GM19395 (cell line): ENCODE data around the gene COL26A1.
"Not testable (repeated sequence)": the region's sequence is repeated elsewhere in the genome, so short reads cannot be mapped to it uniquely, and the experiment has no call there.

Experiments
- ATAC-seq: cut with Tn5 transposase; IDR thresholded peaks from one replicate; pipeline ENCODE4 v1.9.1; 2021; ENCODE audit warnings: mild to moderate bottlenecking, moderate library complexity; ENCODE audit not compliant: unreplicated experiment

COL26A1 gene

DNA sequence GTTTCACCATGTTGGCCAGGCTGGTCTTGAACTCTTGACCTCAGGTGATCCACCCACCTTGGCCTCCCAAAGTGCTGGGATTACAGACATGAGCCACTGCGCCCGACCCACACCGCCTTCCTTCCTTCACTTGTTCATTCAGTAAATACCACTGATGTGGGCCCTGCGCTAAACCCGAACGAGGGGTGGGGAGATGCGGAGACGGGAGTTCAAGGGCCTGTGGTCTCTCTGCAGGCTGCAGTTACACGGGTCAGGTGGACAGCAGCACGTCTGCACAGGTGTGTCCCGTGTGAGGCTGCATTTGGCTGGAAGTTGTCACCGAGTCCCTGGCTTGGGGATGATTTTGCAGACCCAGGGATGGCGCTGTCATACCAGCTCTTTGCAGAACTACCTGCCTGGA is 38.1 kb downstream of the COL26A1 start:
- ATAC-seq, result no peak

DNA sequence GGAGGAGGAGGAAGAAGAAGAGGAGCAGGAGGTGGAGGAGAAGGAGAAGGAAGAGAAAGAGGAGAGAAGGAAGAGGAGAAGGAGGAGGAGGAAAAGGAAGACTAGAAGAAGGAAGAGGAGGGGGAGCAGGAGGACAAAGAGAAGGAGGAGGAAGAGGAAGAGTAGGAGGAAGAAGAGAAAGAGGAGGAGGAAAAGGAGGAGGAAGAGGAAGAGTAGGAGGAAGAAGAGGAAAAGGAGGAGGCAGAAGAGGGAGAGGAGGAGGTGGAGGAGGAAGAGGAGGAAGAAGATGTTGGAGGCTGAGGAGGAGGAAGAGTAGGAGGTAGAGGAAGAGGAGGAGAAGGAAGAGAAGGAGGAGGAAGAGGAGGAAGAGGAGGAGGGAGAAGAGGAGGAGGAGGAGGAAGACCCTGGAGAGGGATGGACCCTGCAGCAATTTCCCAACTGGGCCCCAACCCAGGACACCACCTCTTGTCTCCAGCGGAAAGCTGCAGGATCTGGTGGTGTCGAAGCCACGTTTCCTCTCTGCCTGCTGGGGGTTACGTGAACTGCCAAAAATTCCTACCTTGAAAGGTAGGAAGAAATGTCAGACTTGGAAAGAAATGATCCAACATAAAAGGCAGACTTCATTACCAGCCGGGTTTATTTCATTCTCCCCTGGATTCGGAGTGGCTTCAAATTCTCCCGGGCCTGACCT is 38.9 kb downstream of the COL26A1 start:
- no peak for ATAC-seq

DNA sequence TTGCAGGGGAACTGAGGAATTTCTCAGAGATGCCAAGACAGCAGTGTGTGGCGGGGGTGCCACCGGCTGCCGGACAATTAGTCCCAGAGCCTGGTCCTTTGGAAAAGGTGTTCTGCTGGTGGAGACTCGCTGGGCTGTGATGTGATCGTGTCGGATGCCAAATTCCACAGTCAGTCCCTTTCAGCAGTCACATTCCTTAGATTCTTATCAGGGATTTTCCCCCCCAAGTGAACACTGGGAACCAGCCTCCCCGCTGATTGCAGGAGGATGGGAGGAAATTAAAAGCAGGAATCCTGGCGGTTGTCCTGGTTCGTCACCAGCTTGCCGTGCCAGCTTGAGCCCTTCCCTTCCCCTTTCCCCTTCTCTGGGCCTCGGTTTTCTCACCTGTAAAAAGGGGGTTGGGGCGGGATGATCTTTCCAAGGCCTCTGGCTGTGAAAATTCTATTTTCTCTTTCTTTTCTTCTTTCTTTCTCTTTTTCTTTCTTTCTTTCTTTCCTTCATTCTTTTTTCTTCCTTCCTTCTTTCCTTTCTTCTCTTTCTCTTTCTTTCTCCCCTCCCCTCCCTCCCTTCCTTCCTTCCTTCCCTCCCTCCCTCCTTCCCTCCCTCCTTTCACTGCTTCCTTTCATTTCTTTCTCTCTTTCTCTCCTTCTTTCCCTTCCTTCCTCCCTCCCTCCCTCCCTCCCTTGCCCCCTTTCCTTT is 39.6 kb downstream of the COL26A1 start:
- no peak for ATAC-seq

DNA sequence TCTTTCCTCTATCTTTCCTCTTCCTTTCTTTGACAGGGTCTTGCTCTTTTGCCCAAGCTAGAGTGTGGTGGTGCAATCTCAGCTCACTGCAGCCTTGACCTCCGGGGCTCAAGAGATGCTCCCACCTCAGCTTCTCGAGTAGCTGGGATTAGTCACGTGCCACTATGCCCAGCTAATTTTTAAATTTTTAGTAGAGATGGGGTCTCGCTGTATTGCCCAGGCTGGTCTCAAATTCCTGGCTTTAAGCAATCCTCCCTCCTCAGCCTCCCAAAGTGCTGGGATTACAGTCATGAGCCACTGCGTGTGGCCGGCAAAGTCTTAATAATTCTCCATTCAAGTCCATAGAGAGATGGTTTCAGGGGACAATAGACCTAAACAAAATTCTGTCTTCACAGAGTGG is 40.2 kb downstream of the COL26A1 start:
- no peak for ATAC-seq

DNA sequence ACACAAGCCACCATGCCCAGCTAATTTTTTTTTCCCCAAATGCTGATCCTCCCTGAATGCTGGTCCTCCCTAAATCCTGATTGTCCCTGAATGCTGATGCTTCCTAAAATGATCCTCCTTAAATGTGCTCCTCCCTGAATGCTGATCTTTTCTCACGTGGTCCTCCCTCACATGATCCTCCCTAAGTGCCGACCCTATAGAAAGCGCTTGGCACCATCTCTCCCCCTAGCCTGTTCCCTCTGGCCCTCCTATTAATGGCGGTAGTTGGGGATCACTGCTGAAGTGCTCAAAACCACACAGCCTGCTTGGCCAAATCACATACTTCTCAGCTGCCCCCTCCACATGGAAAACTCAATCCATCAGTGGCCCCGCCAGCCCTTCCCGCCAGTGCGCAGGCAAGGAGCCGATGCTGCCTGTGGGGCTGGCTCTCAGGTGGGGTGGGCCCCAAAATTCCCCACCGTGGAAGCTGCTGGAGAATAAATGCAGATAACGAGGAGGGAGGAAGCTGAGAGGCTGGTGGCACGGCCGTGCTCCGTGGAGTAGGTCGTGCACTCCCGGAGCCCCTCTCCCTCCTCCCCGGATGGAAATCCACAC is 42.9 kb downstream of the COL26A1 start:
- ATAC-seq, result no peak

DNA sequence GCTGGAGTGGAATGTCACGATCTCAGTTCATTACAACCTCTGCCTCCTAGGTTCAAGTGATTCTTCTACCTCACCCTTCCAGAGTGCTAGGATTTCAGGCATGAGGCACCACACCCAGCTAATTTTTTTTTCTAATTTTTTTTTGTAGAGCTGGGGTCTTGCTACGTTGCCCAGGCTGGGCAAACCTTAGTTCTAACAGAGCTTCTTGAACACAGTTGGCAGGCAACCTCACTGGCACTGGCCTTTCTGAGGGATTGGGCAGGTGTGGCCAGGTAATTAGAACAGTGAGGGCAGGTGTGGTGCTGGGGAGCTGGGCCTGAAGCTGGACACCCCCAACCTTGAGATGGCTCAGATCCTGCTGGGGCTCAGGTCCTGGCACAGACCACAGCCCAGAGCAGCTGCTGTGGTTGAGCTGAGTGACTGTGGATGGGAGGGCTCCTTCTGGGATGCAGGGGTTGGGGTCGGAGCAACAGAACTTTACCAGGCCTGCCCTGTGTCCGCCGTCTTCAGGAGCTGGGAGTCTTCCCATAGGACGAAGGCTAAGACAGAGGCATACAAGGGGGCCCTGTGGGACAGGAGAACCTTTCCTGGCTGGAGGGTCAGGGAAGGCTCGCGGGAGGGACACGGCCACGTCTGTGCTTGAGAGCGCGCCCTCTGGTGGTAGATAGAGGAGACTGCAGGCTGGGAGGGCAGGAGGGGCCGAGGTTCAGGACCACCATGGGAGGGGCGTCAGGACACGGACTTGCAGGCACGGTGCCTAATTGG is 48.2 kb downstream of the COL26A1 start:
- no peak for ATAC-seq

DNA sequence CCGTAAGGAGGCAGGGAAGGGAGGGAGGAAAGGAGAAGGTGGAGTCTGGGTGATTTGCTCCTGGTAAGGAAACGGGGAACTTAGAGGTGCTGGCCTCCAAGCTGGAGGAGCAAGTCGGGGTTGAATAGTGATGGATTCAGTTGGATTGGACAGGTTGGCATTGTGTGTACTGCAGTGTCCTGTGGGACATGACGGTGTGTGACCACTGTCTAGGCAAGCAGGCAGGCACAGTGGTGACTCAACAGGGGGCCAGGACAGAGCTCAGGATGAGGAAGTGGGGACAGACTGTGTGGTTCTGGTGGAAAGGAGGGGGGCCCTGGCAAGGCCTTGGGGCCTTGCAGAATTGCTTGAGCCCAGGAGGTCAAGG is 48.8 kb downstream of the COL26A1 start:
- no peak for ATAC-seq

DNA sequence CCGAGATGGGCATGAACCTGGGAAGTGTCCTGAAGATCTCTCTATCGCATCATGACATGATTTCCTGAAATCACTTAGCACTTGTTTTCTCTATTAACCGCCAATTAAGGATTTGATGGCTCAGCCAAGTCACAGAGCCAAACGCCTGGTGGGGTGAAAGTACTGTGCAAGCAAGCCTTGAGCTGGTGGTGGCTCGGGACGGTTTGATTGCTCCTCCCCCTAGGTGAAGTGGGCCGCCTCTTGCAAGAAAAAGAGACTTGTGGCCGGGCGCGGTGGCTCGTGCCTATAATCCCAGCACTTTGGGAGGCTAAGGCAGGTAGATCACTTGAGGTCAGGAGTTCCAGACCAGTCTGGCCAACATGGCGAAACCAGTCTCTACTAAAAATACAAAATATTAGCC is 50.3 kb downstream of the COL26A1 start:
- no peak for ATAC-seq

DNA sequence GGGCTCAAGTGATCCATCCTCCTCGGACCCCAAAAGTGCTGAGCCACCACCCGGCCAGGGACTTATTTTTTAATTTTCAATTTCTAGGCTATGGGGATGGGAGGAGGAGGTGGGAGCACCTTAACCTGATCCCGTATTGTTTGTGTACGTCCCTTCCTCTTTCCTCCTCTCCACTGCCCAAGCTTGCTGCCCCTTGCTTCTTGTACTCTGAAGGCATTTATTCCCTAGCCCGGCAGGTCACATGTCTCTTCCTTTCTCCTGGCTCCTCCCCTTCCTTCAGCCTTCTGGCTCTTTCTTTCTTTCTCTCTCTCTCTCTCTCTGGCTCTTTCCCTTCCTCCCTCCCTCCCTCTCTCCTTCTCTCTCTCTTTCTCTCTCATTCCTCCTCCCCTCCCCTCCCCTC is 56.0 kb downstream of the COL26A1 start:
- ATAC-seq, result no peak

DNA sequence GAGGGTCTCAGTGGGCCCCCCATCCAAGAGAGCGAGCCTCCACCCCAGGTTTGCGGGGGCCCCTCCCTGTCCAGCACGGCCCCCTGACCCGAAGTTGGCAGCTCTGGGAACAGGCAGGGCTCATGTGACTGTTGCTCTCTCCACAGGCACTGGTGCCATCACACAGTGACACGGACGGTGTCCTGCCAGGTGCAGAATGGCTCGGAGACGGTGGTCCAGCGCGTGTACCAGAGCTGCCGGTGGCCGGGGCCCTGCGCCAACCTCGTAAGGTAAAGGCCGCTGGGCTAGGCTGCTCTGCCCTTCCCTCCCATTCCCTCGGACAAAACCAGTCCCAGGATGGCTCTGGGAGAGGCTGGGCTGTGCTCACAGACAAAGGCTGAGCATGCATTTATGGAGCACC is 57.2 kb downstream of the COL26A1 start:
- no peak for ATAC-seq

DNA sequence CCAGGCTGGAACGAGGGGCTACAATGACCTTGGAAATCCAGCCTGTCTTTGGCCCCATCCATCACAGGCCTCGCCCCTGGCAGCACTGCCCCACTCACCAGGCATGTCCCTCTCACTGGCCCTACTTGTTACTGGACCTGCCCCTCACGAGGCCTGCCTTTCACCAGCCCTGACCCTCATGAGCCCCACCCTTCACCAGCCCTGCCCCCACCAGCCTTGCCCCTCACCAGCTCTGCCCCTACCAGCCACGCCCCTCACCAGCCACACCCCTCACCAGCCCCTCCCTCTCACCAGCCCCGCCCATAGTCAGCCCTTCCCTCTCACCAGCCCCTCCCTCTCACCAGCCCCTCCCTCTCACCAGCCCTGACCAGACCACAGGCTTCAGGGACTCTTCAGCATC is 57.8 kb downstream of the COL26A1 start:
- ATAC-seq, result no peak

DNA sequence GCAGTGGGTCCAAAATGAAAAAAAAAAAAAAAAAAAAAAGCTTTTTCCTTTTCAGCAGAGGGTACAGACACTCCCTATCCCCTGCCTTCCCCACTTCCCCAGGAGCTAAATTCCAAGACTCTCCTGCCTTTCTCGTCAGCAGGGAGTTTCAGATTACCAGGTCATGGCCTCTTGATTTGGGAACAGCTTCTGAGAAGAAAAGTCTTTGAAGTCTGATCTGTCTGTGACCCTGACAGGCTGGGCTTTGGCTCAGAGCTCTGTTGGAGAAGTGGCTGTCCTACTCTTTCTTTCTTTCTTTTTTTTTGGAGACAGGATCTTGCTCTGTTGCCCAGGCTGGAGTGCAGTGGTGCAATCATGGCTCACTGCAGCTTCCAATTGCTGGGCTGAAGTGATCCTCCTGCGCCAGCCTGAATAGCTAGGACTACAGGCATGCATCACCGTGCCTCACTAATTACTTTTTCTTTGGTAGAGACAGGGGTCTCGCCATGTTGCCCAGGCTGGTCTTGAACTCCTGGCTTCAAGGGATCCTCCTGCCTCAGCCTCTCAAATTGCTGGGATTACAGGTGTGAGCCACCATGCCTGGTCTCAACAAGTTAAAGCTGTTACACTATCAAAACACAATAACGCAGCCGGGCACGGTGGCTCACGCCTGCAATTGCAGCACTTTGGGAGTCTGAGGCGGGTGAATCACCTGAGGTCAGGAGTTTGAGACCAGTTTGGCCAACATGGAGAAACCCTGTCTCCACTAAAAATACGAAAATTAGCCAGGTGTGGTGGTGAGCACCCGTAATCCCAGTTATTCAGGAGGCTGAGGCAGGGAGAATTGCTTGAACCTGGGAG is 59.9 kb downstream of the COL26A1 start:
- no peak for ATAC-seq

DNA sequence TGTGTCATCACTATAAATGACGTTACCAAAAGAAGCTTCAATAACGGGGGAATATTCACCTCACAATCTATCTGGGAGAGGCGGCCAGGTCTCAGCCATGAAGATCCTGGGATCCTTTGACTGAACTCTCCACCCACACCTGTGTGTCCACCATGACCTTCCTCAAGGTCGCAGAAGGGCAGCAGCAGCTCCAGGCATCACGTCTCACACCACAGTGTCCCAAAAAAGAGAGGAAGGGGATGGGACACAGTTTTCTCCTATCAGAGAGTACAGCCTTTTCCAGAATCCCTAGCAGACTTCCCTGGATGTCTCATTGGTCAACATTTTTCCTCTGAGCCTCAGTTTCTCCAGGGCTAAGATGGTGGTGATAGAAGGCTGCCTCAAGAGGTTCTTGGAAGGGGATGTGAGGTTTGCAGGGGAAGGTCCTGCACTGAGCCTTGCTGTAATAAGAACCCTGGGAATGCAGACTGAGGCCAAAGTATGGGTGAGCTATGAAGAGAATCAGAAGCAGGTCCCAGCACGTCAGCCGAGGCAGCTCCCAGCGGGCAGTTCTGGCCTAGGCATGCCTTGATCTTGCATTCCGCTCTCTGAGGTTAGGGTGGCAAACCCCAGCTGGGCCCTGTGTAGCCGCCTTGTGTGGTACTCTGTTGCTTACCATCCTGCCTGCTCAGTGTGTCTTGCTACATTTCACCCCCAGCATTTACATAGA is 63.8 kb downstream of the COL26A1 start:
- no peak for ATAC-seq

DNA sequence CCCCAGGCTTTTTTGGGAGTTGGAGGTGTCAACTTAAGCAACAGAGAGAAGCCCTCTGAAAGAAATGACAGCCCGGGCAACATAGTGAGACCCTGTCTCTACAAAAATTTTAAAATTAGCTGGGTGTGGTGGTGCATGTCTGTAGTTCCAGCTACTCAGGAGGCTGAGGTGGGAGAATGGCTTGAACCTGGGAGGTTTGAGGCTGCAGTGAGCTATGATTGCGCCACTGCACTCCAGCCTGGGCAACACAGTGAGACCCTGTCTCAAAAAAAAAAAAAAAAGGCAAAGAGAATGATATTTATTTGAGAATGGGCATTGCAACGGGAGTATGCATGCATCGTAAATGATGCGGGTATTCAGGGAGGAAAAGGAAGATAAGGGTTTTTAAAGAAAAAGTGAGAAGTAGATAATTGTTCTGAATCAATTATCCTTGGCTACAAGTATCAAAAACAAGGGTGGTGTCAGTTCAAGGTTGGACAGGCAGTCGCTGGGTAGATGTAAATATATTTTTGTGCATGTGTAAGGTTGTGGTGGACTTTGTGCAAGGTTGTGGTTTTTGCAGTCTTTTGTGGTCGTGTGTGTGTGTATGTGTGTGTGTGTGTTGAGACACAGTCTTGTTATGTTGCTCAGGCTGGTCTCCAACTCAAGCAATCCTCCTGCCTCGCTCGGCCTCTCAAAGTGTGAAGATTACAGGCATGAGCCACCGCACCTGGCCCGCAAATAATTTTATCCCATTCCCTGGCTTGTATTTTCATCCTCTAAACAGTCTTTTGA is 65.6 kb downstream of the COL26A1 start:
- no peak for ATAC-seq

DNA sequence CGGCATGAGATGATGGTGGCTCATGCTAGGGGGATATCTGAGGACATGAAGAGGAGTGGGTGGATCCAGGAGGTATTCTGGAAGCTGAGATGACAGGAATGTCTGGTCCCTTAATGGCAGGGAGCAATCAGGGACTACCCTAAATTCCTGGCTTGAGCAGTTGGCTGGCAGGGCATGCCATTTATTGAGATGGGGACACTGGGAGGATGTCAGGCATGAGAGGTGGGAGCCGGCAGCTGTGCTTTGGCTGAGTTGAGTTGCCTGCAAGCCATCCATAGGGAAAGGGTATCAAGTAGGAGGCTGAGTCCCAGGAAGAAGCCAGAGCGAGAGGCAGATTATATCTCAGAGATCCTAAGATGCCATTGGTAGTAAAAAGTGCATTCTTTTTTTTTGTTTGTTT is 69.6 kb downstream of the COL26A1 start:
- no peak for ATAC-seq

DNA sequence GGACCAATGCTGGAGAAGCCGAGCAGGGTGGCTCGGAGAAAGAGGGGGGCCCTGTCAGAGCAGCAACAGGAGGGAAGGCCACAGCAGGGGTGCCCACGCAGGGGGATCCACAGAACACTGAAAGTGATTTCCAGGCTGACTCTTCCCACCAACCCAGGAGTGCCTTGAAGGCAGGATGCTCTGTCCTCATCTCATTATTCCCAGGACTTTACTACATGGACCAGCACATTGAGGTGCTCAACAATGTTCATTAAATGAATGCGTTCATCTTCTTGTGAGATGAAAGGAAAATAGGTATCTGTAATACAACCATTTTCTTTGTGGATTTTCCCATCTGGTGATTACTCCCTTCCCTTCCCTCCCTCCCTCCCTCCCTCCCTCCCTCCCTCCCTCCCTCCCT is 71.0 kb downstream of the COL26A1 start:
- ATAC-seq, result no peak

DNA sequence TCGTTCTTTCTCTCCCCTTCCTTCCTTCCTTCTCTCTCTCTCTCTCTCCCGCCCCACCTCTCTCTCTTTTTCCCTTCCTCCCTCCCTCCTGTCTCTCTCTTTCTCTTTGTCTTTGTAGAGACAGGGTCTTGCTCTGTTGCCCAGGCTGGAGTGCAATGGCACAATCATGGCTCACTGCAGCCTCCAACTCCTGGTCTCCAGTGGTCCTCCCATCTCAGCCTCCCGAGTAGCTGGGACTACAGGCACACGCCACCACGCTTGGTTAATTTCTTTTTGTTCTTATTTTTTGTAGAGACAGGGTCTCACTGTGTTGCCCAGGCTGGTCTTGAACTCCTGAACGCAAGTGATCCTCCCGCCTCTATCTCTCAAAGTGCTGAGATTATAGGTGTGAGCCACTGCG is 71.5 kb downstream of the COL26A1 start:
- ATAC-seq, result not testable (repeated sequence)

DNA sequence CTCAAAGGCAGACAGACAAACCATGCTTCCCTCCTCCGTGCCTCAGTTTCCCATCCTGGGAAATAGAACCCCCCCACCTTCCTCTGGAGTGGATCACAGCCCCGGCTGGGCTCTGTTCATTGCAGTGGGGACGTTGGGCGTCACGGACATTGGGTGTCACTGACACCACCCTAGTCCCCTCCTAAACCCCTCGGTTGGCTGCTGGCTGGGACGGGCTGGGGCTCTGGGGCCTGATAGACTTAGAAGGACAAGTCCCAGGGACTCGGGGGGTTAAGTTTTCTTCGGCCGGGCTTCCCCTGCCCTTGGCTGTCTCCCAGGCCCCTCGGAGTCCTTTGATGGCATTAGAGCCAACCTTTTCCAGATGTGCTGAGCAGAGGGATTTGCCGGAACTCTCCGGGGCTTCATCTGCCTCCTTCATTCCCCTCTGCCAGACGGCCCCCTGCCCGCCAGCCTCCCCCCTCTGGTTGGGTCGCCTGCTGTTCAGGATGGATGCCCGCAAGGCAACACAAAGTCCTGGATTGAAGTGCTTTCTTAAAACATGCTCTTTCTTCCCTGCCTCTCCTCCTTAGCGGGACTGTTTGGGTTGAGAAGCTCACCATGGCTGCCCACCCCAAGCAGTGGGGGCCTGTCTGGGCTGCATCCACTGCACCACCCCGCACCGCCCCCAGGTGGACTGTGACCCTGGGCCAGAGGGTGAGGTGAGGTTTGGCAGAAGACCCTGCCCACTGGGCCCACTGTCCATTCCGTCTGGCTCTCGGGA is 73.0 kb downstream of the COL26A1 start:
- no peak for ATAC-seq
